Measurements from ENCODE around the gene YKT6.
A peak's percentile ranks its signal among the peaks of the same experiment; 100 is the strongest.
"Not testable (repeated sequence)": the region's sequence is repeated elsewhere in the genome, so short reads cannot be mapped to it uniquely, and the experiment has no call there.

YKT6 gene

DNA sequence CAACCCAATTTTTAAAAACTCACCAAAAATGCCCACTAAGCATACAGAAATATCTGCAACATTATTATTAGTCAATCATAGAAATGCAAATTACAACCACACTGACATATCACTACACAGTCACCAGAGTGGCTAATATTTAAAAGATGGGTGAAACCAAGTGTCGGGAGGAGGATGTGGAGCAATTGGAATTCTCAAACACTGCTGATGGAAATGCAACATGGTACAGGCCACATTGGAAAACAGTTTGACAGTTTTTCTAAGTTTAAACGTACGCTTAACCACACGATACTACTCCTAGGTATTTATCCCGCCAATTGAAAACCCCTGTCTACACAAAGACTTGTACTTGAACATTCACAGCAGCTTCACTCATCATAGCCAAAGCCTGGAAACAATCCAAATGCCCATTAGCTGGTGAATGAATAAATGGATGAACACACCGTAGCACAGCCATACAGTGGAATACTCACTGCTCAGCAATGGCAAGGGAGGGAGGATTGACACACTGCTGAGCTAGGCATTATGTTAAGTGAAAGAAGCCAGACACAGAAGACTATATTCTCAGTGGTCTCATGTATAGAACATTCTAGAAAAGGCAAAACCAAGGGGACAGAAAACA lies 27.9 kb upstream of the YKT6 start:
- no peak for DNase-seq

DNA sequence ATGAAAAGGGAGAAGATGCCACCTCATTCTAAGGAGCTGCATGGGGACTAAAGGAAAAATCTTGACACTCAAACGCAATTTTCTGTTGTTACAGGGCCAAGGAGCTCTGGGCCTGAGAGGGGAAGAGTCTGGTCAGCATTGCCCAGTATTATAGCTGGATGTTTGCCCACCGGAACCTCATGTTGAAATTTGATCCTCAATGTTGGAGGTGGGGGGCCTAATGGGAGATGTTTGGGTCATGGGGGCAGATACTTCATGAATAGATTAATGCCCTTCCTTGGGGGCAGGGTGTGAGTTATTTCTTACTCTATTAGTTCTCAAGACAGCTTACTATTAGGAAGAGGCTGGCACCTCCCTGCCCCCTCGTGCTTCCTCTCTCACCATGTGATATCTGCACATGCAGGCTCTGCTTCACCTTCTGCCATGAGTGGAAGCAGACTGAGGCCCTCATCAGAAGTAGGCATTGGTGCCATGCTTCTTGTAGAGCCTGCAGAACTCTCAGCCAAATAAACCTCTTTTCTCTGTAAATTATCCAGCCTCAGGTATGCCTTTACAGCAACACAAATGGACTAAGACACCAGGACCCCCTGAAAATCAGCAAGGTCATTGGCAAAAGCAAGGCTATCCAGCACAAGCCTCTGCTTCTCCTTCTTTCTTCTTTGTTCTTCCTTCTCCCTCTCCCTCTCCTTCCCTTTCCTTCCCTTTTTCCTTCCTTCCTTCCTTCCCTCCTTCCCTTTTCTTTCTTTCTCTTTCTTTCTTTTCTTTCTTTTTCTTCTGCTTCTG lies 26.7 kb upstream of the YKT6 start:
- DNase-seq, result no peak

DNA sequence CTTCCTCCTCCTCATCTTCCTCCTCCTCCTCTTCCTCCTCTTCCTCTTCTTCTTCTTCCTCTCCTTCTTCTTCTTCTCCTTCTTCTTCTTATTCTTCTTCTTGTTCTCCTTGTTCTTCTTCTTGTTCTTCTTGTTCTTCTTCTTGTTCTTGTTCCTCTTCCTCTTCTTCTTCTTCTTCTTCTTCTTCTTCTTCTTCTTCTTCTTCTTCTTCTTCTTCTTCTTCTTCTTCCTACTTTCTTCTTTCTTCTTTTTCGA lies 26.2 kb upstream of the YKT6 start:
- DNase-seq, result not testable (repeated sequence)

DNA sequence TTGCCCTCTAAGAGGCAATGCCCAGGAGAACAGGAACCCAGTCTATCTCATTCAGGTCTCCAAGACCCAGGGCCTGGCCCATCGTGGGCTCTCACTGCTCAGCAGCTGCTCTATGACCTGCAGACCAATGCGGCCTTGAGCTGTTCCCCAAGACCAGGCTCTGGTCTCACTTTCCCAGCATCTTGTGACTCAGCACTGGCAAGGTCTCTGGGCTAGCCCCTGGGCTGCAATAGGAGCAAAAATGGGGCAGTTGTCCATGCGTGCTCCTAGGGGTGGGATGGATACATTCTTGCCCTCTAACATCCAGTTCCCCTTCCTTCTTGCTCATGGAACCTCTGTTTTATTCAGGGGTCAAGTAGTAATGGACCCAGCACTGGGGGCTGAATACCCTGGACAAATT lies 25.0 kb upstream of the YKT6 start:
- no peak for DNase-seq

DNA sequence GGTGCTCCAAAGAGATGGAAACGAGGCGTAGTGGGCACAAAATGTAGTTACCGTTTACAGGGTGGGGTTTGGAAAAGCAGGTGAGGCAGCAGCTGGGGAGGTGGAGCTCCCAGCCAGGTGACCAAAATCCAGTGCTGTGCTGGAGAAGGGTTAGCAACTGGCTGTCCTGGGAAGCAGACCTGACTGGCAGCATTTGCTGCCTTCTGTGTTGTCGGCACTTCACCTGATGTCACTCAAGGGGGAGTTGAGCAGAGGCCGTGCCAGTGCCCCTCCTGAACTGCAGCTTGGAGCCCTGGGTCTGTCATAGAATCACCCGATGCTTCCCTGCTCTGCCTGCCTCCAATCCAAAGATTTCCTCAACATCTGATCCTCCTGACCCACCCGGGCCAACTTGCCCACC lies 24.3 kb upstream of the YKT6 start:
- no peak for DNase-seq

DNA sequence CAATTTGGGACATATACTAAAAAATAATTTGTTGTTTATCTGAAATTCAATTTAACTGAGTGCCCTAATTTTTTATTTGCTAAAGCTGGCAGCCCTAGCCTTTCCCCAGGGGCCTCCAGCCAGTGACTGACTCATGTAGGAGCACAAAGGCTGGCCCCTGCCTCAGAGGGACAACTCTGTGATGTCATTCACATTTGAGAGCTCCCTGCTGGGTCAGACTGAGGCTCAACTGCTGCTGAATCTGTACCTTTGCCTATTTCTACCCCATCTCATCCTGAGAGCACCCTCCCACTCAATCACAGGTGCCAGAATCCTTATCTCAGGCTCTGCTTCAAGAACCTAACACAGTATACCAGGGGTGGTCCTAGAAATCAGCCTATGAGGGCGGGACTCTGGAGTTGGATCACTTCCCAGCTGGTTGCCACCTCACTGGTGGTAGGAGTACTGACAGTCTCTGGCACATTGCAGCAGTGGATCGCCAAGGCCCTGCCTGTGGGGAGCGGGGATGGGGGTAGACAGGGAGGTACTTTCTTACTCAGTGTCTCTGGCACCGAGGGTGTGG lies 23.1 kb upstream of the YKT6 start:
- DNase-seq, result peak; percentile 43

GRCh38 chr7:44180631-44181030 lies 20.1 kb upstream of the YKT6 start:
- DNase-seq, result no peak

- no peak for DNase-seq
Observed at GRCh38 chr7:44182827-44183226, 18.0 kb upstream of the YKT6 start.

DNA sequence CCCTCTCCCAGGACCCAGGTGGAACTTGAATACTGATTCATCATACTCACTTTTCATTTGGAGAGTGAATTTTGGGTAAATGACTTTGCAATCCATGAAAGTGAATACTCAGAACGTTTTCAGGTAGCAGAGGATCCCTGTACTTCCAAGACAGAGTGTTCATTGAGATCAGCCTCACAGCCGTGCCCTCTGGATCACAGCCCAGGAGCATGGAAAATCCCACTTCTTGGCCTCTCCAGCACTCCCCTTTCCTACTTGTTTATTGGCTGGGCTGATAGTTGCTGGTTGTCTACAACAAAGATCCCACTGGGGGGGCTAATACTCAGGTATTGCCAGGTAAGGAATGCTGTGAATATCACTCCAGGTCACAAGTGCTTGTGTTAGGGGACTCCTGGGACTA lies 17.4 kb upstream of the YKT6 start:
- DNase-seq, result no peak

- DNase-seq, result peak; percentile 85
Observed at GRCh38 chr7:44184206-44184872, 16.4 kb upstream of the YKT6 start.

DNA sequence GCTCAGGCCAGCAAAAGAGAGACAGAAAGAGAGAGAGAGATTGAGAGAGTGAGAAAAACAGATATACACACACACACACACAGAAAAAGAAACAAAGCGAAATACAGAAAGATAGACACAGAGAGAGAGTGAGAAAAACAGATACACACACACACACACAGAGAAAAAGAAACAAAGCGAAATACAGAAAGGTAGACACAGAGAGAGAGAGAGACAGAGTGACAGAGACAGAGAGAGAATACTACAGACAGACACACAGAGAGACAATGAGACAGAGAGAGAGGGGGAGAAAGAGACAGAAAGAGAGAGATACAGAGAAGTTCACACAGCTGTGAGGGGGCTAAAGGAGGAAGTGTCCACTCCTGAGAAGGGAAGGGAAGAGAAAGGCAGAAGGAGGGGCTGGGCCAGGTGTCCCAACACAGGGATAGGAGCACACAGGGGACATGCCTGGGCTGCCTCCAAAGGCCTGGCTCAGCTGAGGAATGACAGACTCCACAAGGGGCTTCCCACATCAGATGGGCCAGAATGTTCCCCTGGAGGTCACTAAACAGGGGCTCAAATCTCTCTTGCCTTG lies 15.8 kb upstream of the YKT6 start:
- no peak for DNase-seq

DNA sequence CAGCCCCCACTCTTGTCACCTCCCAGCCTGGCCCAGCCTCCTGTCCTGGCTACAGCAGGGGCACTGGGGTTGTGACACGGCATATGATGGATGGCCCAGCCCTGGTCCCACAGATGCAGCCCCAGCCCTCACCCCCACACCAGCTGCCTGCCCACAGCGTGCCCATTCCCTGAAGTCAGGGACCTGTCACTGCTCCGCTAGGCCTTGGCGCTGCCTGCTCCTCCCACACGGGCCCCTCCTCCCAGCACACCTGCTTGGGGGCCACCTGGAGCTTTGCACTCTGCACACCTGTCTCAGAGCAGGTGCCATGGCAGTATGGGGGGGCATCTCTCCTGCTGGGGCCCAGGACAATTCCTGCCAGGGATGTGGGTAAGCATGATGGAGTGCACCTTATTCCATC lies 15.0 kb upstream of the YKT6 start:
- DNase-seq, result no peak

DNA sequence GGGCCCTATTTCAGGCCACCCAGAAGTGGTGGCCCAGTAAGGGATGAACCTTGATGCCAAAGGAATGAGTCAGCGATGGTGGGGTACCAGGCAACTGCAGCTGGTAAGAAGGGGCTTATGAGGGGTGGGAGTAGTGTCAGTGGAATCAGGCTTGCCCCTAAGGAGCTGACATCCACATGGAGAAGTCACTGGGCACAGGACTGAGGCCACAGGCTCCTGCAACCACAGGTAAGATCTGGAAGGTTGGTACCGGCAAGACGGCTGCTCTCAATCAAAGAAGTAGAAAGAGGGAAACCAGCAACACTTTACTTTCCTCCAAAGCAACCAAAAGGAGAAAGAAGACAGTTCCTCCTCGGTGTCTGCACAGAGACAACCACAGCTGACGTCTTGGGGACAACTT lies 14.0 kb upstream of the YKT6 start:
- DNase-seq, result no peak

DNA sequence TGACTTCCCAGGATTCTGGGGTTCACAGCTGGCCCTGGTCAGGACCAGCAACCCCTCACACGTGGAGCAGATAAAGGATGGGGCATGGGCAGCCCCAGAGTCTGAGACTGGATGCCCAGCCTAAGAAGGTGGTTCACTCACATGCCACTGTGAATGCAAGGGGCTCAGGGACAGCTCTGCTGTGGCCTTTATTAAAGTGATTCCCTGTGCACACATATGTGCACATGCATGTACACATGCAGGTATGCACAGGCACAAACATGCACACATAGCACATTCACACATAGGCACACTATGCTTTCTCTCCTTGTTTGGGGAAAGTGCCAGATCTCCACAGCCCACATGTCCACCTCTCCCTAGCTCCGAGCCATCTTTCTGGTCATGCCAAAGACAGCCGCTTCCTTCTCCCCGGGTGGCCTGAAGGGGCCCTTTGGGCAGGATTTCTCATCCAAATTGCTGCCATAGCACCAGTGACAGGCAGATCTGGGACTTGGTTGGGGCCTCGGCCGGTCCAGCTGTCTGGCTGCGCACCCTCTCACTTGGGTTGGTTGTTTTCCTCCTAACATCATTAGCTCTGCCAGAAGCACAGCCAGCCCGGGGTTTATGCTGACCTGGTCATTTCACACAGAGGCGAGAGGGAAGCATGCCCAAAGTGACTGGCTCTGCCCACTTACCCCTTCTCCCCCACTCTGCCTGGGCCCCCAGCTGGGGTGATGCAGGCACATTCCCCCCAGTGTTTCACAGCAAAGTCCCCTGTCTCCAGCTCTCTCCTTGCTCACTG lies 13.0 kb upstream of the YKT6 start:
- DNase-seq, result no peak

- no peak for DNase-seq
Observed at GRCh38 chr7:44188480-44189225, 12.1 kb upstream of the YKT6 start.

DNA sequence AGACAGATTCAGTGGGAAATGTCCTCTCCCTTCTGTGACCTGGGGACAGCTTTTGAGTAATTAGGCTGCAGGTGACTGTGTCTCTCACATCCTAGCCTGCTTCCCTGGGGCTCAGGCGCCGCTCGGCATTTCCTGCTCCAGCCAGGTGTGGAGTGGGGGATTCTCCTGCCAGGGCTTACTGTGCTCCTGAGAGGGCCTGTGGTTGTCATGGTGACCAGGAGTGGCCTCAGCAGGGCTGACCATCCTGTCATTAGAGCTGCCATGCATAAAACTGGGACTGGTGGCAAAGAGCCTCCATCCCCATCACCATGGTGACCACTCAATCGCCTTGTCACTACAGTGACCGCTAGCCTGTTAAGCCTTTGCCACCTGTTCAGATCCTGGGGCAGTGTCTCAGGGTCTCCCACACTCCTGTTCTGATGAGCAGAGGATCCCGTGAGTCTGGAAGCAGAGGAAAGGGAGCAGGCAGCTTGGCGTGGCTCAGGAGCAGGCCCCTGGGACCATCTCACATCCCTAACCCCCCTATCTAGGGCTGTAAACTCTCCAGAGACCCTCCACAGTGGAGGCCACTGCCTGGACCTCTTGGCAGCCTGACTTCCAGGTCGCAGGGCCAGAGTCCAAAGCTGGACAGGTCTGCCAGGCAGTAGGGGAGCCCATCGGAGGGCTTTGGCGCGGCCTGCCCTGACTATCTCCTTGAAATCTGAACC lies 11.3 kb upstream of the YKT6 start, which contains the start of gene GCK:
TSS of gene GCK (minus strand) at position 154 of the 707 bp plus-strand sequence. CDS start 486 bp downstream, outside the sequence.
- DNase-seq, result no peak

DNA sequence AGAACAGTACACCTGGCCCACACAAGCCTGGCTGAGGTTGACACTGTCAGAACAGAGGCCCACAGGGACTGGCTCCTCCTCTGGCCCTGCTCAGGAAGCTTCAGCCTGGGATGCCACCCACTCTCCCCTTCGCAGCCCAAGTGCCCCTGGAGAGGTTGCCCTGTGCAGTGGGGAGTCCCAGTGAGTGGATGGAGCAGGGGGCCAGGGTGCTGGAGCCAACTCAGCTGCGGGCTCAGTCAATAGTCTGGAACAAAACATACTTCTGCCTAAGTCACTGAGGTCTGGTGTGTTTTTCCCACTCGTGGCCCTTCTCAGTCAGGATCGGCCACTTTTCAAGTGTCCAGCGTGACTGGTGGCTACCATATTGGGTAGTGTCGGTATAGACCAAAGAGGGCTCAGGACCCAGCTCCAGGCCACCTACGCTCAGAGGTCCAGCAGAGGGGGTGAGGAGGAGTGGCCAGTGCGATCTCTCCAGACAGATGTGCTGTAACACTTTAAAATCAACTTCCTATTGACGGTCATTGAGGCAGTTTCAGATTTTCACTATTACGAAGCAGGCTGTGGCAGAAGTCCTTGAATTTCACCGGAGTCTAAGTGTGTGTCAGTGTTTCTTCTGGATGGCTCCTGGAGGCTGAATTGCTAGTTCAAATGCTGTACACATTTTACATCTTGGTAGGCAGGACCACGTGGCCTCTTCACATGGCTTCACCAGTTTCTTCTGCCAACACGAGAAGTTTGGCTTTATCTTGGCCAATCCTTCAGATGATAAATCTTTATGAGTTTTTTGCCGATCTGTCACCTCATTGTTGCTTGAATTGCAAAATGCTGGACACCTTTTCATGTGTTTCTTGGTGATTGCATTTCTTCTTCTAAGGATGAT lies 10.5 kb upstream of the YKT6 start:
- no peak for DNase-seq

DNA sequence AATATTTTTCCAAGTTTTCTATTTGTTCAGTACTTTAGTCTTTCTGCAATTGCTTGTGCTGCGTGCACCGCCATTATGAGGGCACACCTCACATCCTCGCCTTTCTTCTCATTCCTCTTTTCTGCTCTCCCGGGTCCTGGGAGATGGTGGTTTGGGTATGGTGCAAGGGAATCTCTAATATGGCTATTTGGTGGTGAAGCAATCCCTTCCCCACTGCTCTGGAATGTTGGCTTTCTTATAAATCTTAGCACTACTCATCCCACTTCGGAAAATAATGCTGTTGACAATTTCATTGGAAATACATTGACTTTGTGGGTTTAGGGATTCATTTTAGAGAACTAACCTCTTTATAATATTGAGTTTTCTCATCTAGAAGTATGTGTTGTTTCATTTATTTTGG lies 9.6 kb upstream of the YKT6 start:
- no peak for DNase-seq

DNA sequence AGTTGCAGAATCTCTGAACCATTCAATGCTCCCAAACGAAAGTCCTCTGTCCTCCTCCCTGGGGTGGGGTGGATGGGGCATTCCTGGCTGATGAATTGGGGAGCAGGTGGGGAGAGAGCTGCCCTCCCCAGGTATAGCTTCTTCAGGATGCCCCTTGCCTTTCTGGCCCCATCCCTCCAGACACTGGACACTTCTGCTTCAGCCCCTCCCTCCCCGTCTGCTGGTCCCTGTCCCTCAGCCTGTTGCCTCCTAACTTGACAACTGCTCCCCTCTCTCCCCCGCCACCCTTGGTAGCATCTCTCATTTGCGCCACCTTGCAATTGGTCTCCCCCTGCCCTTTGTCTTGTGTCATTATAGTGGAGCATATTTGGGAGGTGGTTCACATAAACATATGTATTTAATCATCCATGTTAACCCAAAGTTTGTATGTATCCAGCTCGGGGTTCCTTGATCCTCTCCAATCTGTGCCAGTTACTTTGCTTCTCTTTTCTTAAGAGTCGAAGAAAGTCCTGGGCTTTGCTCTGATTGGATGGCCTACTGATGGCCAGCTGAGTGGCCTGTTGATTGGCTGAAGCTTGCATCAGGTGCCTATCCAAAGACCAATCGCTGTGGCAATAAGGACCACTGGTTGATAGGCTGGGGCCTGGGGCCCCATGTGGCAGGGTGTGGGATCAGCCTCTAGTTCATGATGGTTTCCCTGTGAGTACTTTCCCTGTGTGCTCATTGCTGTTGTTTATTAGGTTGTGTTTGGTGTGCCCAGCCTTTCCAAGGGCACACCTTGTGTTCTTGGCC lies 7.6 kb upstream of the YKT6 start:
- DNase-seq, result no peak

DNA sequence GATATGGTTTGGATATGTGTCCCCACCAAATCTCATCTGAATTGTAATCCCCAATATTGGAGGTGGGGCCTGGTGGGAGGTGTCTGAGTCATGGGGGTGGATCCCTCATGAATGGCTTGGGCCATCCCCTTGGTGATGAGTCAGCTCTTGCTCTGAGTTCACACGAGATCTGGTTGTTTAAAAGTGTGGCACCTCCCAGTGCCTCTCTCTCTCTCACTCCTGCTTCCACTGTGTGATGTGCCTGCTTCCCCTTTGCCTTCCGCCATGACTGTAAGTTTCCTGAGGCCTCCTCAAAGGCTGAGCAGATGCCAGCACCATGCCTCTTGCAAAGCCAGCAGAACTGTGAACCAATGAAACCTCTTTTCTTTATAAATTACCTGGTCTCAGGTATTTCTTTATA lies 6.7 kb upstream of the YKT6 start:
- peak; percentile 53 for DNase-seq
